HG03159 (cell line): Measurements from ENCODE around the gene NPTX2.

Experiments used
- ATAC-seq: cut with Tn5 transposase; IDR thresholded peaks from one replicate; pipeline ENCODE4 v1.9.1; 2021; ENCODE audit warnings: mild to moderate bottlenecking, moderate library complexity; ENCODE audit not compliant: unreplicated experiment

The NPTX2 gene

GRCh38 chr7:98653601-98654310, 36.7 kb downstream of the NPTX2 start:
- ATAC-seq, result no peak

DNA sequence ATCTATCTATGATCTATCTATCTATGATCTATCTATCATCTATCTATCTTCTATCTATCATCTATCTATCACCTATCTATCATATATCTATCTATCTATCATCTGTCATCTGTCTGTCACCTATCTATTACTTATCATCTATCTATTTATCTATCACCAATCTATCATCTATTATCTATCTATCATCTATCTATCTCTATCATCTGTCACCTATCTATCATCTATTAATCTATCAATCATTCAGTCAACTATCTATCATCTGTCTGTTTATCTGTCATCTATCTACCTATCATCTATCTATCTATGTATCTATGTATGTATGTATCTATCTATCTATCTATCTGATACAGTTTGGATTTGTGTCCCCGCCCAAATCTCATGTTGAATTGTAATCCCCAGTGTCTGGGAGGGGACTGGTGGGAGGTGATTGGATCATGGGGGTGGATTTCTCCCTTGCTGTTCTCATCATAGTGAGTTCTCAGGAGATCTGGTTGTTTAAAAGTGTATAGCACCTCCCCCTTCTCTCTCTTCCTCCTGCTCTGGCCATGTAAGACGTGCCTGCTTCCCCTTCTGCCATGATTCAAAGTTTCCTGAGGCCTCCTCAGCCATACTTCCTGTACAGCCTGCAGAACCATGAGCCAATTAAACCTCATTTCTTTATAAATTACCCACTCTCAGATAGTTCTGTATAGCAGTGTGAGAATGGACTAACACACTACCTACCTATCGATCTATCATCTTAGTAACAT, 37.6 kb downstream of the NPTX2 start:
- ATAC-seq, result no peak

- ATAC-seq, result no peak
Observed at GRCh38 chr7:98655611-98656010, 38.5 kb downstream of the NPTX2 start.

GRCh38 chr7:98656899-98657298, 39.8 kb downstream of the NPTX2 start:
- no peak for ATAC-seq

DNA sequence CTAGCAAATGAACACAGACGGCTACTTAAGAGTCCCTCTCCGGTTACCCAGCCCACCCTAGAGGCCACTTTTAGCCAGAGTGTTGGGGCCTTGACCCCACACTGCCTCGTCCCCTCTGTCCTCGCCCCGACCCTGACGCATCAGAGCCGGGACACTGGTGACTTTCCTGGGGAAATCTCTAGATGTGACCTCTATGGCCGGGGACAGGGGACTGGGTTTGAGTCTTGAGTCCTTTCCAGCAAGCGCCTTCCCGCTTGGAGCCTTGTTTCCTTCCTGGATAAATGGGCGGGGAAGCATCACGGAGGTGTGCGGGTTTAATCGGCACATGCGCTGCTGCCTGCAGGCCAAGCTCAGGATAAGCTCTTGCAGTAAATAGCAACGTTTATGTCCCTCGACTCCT, 40.7 kb downstream of the NPTX2 start:
- ATAC-seq, result no peak

DNA sequence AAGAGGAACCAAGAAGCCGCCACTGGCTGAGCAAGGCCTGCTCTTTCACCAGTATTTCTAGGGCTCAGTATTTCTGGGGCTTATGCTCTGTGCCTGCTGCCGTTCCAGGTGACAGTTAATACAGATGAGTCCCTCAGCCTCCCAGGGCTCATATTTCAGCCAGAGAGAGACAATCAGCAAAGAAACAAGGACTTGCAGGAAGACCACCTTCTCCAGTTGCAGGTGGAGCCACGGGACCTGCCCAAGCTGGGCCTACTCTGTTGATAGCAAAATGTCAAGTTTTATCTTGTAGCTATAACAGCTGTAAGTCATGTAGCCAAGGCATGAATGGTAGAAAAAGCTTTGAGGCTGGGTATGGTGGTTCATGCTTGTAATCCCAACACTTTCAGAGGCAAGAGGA, 42.7 kb downstream of the NPTX2 start:
- ATAC-seq, result no peak

DNA sequence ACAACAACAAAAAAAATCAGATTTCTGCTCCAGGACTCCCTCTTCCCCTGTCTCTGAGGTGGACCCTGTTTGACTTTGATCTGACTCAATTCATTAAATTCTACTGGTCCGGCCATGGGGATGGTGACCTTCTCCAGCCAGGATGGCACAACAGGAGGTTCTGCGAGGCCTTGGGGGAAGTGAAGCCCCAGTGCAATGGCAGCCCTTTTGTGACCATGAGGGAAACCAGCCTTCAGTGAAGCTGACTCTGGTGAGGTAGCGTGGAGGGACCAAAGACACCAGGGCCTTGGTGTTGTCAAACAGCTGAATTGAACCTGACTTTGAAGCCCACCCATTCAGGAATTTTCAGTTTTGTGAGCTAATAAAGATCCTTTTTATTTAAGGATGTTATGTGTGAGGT, 44.5 kb downstream of the NPTX2 start:
- no peak for ATAC-seq

- ATAC-seq, result no peak
Observed at GRCh38 chr7:98662289-98662688, 45.2 kb downstream of the NPTX2 start.

DNA sequence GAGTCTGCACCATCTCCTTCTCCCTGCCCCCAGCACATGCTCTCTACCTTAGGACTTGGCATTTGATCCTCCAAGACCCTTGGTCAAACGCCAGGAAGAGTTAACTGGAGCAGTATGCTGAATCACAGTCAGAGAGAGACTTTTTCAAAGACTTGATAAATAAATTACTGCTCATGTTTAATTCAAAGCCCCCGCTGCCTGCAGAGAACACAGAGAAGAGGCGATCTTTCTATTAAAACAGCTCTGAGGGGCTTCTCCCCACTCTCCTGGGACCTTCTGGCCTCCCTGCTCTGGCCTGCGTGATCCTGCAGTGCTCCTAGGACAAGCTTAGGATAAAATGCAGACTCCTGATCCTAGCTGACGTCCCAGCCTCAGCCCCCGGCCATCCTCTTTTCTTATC, 47.8 kb downstream of the NPTX2 start:
- no peak for ATAC-seq

DNA sequence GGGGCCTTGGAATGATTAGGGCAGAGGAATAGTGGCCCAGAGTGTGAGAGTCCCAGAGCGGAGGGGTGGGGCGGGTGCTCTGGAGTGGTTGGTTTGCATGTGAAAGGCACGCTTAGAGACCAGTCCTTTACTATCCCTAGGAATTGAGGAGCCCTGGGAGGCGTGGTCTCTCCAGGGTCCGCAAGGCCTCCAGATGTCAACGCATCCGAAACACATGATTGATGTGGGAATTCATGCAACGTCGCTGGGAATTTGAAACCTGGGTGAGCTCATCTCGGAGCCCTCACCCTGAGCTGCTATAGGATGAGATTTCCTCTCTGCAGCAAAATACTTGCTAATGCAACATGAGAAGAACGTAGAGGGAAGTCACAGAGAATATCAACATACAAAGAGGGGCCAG, 51.2 kb downstream of the NPTX2 start:
- no peak for ATAC-seq

DNA sequence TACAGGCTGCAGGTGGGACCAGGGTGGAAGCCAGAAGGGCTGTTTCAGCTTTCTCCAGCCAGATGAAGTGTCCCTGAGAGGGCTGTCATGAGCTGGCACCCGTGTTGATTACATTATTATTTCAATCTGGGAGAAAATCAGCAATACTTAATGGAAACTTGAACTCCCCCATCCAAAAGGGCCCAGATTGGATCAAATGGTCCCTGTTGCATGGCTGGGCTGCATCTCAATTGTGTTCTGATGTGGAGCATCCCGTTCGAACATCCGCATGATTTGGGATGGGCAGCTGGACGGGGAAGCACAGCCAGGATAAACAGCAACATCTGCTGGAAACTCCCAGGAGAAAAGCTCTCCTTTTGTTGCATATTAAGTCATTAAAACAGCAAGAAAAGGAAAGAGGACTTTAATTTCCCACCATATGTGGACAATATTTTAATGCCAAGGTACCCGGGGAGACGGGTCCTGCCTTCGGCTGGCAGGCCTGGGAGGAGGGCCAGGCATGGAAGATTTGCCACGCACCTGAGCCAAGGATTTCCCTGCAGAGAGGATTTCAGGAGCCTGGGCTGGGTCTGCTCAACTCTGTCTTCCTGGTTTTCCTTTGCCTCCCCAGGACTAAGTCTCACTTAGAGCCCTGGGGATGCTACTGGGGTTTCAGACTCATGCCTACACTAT, 52.4 kb downstream of the NPTX2 start:
- ATAC-seq, result no peak

DNA sequence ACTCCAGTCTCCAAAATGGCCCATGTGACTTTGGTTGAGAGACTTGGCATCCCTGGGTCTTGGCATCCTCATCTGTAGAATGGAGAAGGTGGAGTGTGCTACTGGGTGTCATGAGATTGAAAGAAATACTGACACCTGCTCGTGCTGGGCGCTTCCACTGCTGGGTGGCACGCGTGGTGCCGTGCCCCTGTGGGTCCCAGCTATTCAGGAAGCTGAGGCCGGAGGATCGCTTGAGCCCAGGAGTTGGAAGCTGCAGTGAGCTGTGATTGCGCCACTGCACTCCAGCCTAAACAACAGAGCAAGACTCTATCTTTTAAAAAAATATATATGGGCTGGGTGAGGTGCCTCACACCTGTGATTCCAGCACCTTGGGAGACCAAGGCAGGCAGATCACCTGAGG, 53.1 kb downstream of the NPTX2 start:
- ATAC-seq, result no peak

DNA sequence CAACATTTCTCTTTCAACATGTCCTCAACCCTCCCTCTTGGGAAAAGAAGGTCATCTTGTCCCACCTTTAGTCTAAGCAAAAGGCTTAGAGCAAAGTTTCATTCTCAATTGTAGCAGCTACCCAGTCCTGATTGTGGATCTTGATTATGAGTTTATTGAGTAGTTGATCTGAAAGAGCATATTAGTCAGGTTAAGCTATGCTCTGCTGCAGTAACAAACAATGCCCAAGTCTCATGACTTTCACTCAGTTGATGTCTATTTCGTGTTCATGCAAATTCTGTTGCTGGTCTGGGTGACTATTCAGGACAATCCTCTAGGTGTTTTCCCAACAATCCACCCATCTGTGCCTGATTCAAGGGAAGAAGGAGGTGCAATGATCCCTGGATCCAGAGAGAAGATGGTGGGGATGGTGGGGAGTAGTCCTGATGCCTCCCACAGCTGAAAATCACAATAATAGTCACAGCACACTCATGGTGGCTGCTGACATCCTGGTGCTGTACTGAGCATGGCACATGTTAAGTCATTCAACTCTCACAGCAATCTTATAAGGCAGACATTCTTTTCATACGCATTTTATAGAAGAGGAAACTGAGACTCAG, 54.7 kb downstream of the NPTX2 start:
- no peak for ATAC-seq

- ATAC-seq, result no peak
Observed at GRCh38 chr7:98674461-98674860, 57.4 kb downstream of the NPTX2 start.

- ATAC-seq, result no peak
Observed at GRCh38 chr7:98674881-98675280, 57.8 kb downstream of the NPTX2 start.

- ATAC-seq, result no peak
Observed at GRCh38 chr7:98678215-98678614, 61.1 kb downstream of the NPTX2 start.
